CD4-positive, alpha-beta T cell treated with Interleukin-17A for 1 hour (primary cell): ENCODE measurements around the gene COPZ2.

Source experiments
- DNase-seq: peaks from one replicate; pipeline ENCODE4 v3.0.0-alpha.2; 2020

The COPZ2 gene

DNA sequence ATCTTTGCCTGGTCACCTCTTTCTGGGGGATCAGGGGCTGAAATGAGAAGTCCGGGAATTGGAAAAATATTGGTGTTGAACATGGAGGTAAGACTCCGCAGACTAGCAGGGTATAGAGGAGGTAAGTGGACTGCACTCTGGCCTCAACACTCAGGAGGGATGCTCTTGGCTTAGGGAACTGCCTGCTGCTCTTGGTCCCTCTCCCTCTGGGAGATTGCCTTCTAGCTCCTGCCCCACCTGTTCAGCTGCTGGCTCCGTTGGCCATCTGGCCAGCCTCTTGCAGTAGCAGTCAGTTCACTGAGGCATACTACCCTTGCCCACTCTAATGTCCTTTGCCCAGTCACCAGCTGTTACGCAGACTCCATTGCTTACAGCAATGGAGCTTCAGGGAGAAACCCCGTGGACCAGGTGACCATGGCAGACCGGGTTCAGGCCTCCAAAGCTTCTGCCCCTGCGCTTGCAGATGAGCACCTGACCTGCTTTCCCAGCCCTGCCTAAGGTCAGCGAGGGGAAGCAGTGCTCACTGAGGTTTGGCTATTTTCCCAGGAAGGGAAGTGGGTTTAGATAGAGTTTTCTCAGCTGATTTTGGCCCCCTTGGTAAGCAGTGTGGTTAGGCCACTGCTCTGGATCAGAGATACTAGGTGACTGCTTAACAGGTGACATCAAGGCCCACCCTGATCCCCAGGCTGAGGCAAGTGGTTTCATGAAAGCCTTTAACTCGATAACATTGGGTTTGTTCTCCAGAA, 54.8 kb downstream of the COPZ2 start:
- DNase-seq: no peak

DNA sequence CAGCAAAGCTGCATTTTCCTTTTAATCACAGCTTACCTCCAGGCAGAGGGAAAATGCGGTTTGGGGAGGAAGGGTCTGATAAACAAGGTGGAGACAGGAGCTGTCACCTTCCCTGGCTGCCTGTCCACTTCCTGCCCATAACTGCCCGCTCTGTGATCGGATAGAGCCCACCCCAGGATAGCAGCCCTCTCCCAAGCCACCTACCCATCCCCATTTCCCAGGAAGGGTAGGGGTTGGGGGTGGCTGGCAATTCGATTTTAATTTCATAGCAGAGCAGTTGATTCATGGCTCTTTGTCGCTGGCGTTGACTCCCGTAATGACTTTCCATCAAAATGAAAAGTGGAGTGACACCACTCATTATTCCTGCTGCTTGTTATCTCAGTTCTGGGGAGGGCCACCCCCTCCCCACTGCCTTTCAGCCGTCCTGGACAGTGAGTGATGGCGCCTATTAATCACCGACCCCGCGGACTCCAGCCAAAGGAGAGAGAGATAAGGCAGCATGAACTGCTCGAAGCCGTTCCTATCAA, 55.4 kb downstream of the COPZ2 start:
- no peak for DNase-seq

DNA sequence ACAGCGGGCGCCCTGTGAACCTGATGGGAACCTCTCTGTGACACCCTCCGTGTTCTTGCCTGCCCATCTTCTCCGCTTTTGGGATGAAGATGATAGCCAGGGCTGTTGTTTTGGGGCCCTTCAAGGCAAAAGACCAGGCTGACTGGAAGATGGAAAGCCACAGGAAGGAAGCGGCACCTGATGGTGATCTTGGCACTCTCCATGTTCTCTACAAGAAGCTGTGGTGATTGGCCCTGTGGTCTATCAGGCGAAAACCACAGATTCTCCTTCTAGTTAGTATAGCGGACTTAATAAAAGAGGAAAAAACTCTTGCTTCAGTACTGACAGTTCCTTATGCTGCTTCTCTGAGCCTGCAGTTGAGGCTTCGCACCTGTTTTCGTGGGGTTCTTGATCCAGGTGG, 56.1 kb downstream of the COPZ2 start:
- peak; percentile 14 for DNase-seq

DNA sequence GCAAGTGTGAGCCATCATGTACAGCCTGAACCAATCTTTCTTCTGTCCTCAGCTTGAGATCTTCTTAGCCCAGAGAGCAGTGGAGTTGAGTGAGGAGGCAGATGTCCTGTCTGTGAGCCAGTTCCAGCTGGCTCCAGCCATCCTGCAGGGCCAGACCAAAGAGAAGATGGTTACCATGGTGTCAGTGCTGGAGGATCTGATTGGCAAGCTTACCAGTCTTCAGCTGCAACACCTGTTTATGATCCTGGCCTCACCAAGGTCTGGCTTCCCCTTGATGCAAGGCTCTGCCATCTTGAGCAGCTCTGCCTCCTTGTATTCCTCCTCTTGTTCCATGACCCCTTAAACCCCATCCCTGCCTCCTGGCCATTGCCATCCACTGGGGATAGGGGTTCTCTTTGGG, 57.1 kb downstream of the COPZ2 start:
- DNase-seq: no peak

DNA sequence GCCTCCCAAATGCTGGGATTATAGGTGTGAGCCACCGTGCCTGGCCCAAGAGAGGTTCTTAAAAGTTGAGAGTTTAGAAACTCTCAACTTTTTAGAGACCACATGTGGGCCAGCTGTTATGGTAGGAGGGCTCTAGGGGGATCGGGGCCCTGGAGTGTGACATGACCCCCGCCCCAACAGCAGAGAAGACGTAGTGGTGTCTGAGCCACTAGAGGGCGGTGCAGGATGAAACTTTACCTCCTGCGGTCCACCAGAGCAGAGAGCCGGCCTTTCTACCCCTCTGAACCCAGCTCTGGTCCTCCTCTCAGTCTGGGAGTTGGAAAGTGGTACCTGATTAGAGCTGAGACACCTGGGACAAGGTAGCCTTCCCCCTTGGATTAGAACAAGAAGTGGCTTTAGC, 59.3 kb downstream of the COPZ2 start:
- DNase-seq: peak; percentile 59
